SK-N-SH (cell line): ENCODE measurements around the gene CLSTN2. TPM values are rescaled to one million over a fixed set of nuclear protein-coding genes. Genes with fewer than 3 reads are reported as not detected.

Source experiments
- CTCF ChIA-PET: fragments of 300-600, 350-600 bp; formaldehyde crosslinking; extraction: SDS; loops from one replicate; lab custom pipeline; 2021; lab: Yijun Ruan, JAX
- POLR2A ChIA-PET: fragments of 350-600 bp; sonication (Branson Sonifier 250); formaldehyde crosslinking; extraction: SDS; loops from one replicate; lab custom pipeline; 2020; ENCODE audit warnings: antibody characterized with exemption, inconsistent platforms; lab: Yijun Ruan, JAX
- DNase-seq: peaks from one replicate; pipeline ENCODE4 v3.0.0; 2012
- H2AFZ ChIP-seq: fragments of 200-600 bp; sonication (generic); 2 replicates; pipeline ENCODE4 v1.8.1; 2016; ENCODE audit warnings: antibody characterized with exemption, mild to moderate bottlenecking, low read depth
- H3F3A ChIP-seq: fragments of 200-600 bp; sonication (generic); replicated peaks from 2 replicates; pipeline ENCODE3; 2016; ENCODE audit warnings: antibody characterized with exemption, mild to moderate bottlenecking; ENCODE audit not compliant: insufficient read depth
- H3K27ac ChIP-seq, 2 experiments: fragments of 200-500 bp in 1 of 2; fragments of 200-600 bp in 1 of 2; sonication (Bioruptor generic) in 1 of 2; sonication (generic), shearing (Covaris generic) in 1 of 2; 2 replicates each; pipeline versions ENCODE4 v1.5.1 to v1.6.1; 2014 to 2016; ENCODE audit warnings: low read depth in 2 of 2, inconsistent platforms in 1 of 2, low read length in 1 of 2, mild to moderate bottlenecking in 1 of 2, mixed read lengths in 1 of 2
- H3K27me3 ChIP-seq: fragments of 200-600 bp; sonication (generic), shearing (Covaris generic); 2 replicates; pipeline ENCODE4 v1.6.1; 2016; ENCODE audit warnings: mixed run types; ENCODE audit not compliant: insufficient read depth
- H3K36me3 ChIP-seq, 2 experiments: fragments of 200-500 bp in 1 of 2; fragments of 200-600 bp in 1 of 2; sonication (Bioruptor generic) in 1 of 2; sonication (generic) in 1 of 2; replicated peaks in 1 of 2; 2 replicates each; pipeline versions ENCODE3 to v1.5.1; 2014 to 2016; ENCODE audit warnings: low read length in 1 of 2, mild to moderate bottlenecking in 1 of 2; ENCODE audit not compliant: insufficient read depth in 2 of 2, control insufficient read depth in 1 of 2
- H3K4me1 ChIP-seq, 2 experiments: fragments of 200-500 bp in 1 of 2; fragments of 200-600 bp in 1 of 2; sonication (Bioruptor generic) in 1 of 2; sonication (generic), shearing (Covaris generic) in 1 of 2; 2 replicates each; pipeline versions ENCODE4 v1.5.1 to v1.6.1; 2014 to 2016; ENCODE audit warnings: low read depth in 1 of 2, low read length in 1 of 2, mixed run types in 1 of 2; ENCODE audit not compliant: insufficient read depth in 2 of 2, control insufficient read depth in 1 of 2
- H3K4me2 ChIP-seq: fragments of 200-600 bp; sonication (generic), shearing (Covaris generic); 2 replicates; pipeline ENCODE4 v1.6.1; 2017; ENCODE audit warnings: mixed run types
- H3K4me3 ChIP-seq, 2 experiments: fragments of 200-500 bp in 1 of 2; fragments of 200-600 bp in 1 of 2; sonication (Bioruptor generic) in 1 of 2; sonication (generic), shearing (Covaris generic) in 1 of 2; 2 replicates each; pipeline versions ENCODE4 v1.5.1 to v1.8.1; 2014 to 2016; ENCODE audit warnings: low read depth in 2 of 2, inconsistent platforms in 1 of 2, low read length in 1 of 2, mild to moderate bottlenecking in 1 of 2, mixed read lengths in 1 of 2, moderate library complexity in 1 of 2
- H3K79me2 ChIP-seq: fragments of 200-600 bp; sonication (generic); 2 replicates; pipeline ENCODE4 v1.8.1; 2017; ENCODE audit warnings: mild to moderate bottlenecking; ENCODE audit not compliant: insufficient read depth
- H3K9ac ChIP-seq: fragments of 200-600 bp; sonication (generic); 2 replicates; pipeline ENCODE4 v1.6.1; 2017; ENCODE audit warnings: mixed run types
- H3K9me2 ChIP-seq: fragments of 200-600 bp; sonication (generic); 2 replicates; pipeline ENCODE4 v1.6.1; 2017; ENCODE audit warnings: mixed run types
- H3K9me3 ChIP-seq: fragments of 200-600 bp; sonication (generic); 2 replicates; pipeline ENCODE4 v1.6.1; 2017; ENCODE audit warnings: mixed run types, mild to moderate bottlenecking, moderate library complexity
- H4K20me1 ChIP-seq: fragments of 200-600 bp; sonication (generic); 2 replicates; pipeline ENCODE4 v1.6.1; 2017; ENCODE audit warnings: mild to moderate bottlenecking, mixed run types; ENCODE audit not compliant: insufficient read depth
- CHD2 ChIP-seq: fragments of 150-350 bp; IDR thresholded peaks from 2 replicates; pipeline ENCODE4 v1.6.1; 2018; ENCODE audit warnings: low read length; ENCODE audit not compliant: partially characterized antibody
- EP300 ChIP-seq, 2 experiments: IDR thresholded peaks; 2 replicates each; pipeline versions ENCODE4 v1.4.0 to v1.6.1; 2012; ENCODE audit warnings: borderline replicate concordance in 1 of 2, low read depth in 1 of 2, low read length in 1 of 2
- FOXJ3 ChIP-seq: sonication (generic); formaldehyde crosslinking; IDR thresholded peaks from 2 replicates; pipeline ENCODE4 v1.5.1; 2020; ENCODE audit warnings: mild to moderate bottlenecking, missing genetic modification reagents
- FOXM1 ChIP-seq: IDR thresholded peaks from 2 replicates; pipeline ENCODE4 v1.4.0; 2012; ENCODE audit warnings: low read depth, mild to moderate bottlenecking
- JUND ChIP-seq: IDR thresholded peaks from 2 replicates; pipeline ENCODE4 v1.4.0; 2012
- MAX ChIP-seq: IDR thresholded peaks from 2 replicates; pipeline ENCODE4 v1.4.0; 2012; ENCODE audit warnings: low read depth
- MXI1 ChIP-seq: IDR thresholded peaks from 2 replicates; pipeline ENCODE4 v1.6.1; 2012; ENCODE audit warnings: mild to moderate bottlenecking, low read depth, low read length, improper control_type of control experiment
- NFIC ChIP-seq: IDR thresholded peaks from 2 replicates; pipeline ENCODE4 v1.4.0; 2012; ENCODE audit warnings: borderline replicate concordance
- NRF1 ChIP-seq: IDR thresholded peaks from 2 replicates; pipeline ENCODE4 v1.6.1; 2012; ENCODE audit warnings: low read depth, mild to moderate bottlenecking, low read length
- RAD21 ChIP-seq: IDR thresholded peaks from 2 replicates; pipeline ENCODE4 v1.6.1; 2012; ENCODE audit warnings: mild to moderate bottlenecking, low read length
- RXRA ChIP-seq: IDR thresholded peaks from 2 replicates; pipeline ENCODE4 v1.4.0; 2012; ENCODE audit warnings: low read depth, mild to moderate bottlenecking, borderline replicate concordance
- SIN3A ChIP-seq: IDR thresholded peaks from 2 replicates; pipeline ENCODE4 v1.6.1; 2012; ENCODE audit warnings: low read depth, mild to moderate bottlenecking, low read length, moderate library complexity, borderline replicate concordance
- TEAD4 ChIP-seq: IDR thresholded peaks from 2 replicates; pipeline ENCODE4 v1.4.0; 2012; ENCODE audit warnings: mild to moderate bottlenecking, borderline replicate concordance; ENCODE audit not compliant: insufficient read depth
- YY1 ChIP-seq: IDR thresholded peaks from 2 replicates; pipeline ENCODE4 v1.4.0; 2012; ENCODE audit warnings: low read depth, mild to moderate bottlenecking
- WGBS: methylation state at CpG from one replicate; pipeline ENCODE4 v1.1.6; 2017; ENCODE audit warnings: low lambda C conversion rate; 5-methylcytosine and 5-hydroxymethylcytosine counted together
- polyA plus RNA-seq, 3 experiments: library from polyadenylated mRNA; depleted of rRNA; stranded (reverse); fragments of >200 nt; gene quantifications; 2 replicates each; pipeline ENCODE4 v1.2.3, GENCODE V29; 2012
- TF ChIP-seq, protein P1 (sequence below): IDR thresholded peaks from 2 replicates; pipeline ENCODE4 v1.6.1; 2012; ENCODE audit warnings: mild to moderate bottlenecking, low read depth, low read length, moderate library complexity
- TF ChIP-seq, protein P2 (sequence below): IDR thresholded peaks from 2 replicates; pipeline ENCODE4 v1.4.0; 2012; ENCODE audit warnings: low read depth, borderline replicate concordance

The CLSTN2 gene
- polyA plus RNA-seq, 1 of the 3 experiments (the other 2 are of a cell fraction): 0.02 TPM

- Histone ChIP-seq H3K9me2 (no peaks in the 10 kb centered on the region), H3K4me2 (no peak overlapping the region), H3K9ac (no peak overlapping the region), H3K27me3 (no peaks in the 10 kb centered on the region), H3K79me2 (no peaks in the 10 kb centered on the region), H3K36me3 (no peaks in the 10 kb centered on the region)
- CTCF ChIA-PET: interaction anchor here (1.4 kb wide), 1 partner anchor 17 kb away, joined by 3 read pairs; no protein-coding TSS in a partner anchor
- POLR2A ChIA-PET: no interaction called here
- DNase-seq: no peak
- TF ChIP-seq FOXM1 (no peak), NRF1 (no peak), SIN3A (no peak), TEAD4 (no peak)
- TF ChIP-seq, all 33 proteins: peak for 0
- Histone ChIP-seq H3F3A (no peaks in the 10 kb centered on the region), H3K4me3 (no peak overlapping the region), H3K4me1 (peaks cover 0 to 16% of the 10 kb centered on the region in 2 experiments; a peak in 2 of 4 replicates), H2AFZ (no peak overlapping the region), H3K27ac (no peak overlapping the region), H4K20me1 (no peaks in the 10 kb centered on the region), H3K9me3 (no peaks in the 10 kb centered on the region)
- 2% methylated on average over 2 of the region's 2 CpGs for WGBS
Observed at GRCh38 chr3:140316868-140317400, 381.9 kb downstream of the CLSTN2 start.

GRCh38 chr3:140319739-140320138 lies 384.8 kb downstream of the CLSTN2 start:
- H3F3A ChIP-seq: no peaks in the 10 kb centered on the region

DNA sequence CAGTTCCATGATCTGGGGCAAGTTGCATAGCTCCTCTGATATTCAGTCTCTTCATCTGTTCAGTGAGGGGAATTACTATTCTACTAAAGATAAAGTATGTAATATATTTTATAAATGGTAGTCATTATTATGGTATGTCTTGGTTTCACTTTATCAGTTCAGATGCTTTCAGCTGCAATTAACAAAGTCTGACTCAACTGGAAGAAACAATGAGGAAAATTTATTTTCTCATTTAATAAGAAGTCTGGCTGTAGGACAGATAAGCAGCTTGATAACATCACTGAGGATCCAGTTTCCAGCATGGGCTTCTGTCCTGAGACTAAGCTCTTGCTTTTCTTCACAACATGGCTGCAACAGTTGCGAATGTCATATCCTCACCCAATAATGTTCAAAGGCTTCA lies 388.6 kb downstream of the CLSTN2 start:
- POLR2A ChIA-PET: no interaction called here
- Histone ChIP-seq H3K27me3 (no peaks in the 10 kb centered on the region), H4K20me1 (no peaks in the 10 kb centered on the region), H3K4me3 (no peak overlapping the region), H3K27ac (no peak overlapping the region), H3K36me3 (no peaks in the 10 kb centered on the region), H3F3A (no peaks in the 10 kb centered on the region), H3K9me2 (no peaks in the 10 kb centered on the region), H3K4me2 (no peak overlapping the region), H3K79me2 (no peaks in the 10 kb centered on the region), H2AFZ (no peak overlapping the region), H3K4me1 (peaks cover 0 to 18% of the 10 kb centered on the region in 2 experiments; a peak in 2 of 4 replicates), H3K9ac (no peak overlapping the region), H3K9me3 (no peaks in the 10 kb centered on the region)
- CTCF ChIA-PET: no interaction called here
- TF ChIP-seq, protein P1, sequence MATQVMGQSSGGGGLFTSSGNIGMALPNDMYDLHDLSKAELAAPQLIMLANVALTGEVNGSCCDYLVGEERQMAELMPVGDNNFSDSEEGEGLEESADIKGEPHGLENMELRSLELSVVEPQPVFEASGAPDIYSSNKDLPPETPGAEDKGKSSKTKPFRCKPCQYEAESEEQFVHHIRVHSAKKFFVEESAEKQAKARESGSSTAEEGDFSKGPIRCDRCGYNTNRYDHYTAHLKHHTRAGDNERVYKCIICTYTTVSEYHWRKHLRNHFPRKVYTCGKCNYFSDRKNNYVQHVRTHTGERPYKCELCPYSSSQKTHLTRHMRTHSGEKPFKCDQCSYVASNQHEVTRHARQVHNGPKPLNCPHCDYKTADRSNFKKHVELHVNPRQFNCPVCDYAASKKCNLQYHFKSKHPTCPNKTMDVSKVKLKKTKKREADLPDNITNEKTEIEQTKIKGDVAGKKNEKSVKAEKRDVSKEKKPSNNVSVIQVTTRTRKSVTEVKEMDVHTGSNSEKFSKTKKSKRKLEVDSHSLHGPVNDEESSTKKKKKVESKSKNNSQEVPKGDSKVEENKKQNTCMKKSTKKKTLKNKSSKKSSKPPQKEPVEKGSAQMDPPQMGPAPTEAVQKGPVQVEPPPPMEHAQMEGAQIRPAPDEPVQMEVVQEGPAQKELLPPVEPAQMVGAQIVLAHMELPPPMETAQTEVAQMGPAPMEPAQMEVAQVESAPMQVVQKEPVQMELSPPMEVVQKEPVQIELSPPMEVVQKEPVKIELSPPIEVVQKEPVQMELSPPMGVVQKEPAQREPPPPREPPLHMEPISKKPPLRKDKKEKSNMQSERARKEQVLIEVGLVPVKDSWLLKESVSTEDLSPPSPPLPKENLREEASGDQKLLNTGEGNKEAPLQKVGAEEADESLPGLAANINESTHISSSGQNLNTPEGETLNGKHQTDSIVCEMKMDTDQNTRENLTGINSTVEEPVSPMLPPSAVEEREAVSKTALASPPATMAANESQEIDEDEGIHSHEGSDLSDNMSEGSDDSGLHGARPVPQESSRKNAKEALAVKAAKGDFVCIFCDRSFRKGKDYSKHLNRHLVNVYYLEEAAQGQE: no peak
- TF ChIP-seq FOXM1 (no peak), SIN3A (no peak), NRF1 (no peak), RXRA (no peak), CHD2 (no peak), JUND (no peak), RAD21 (no peak), MXI1 (no peak), FOXJ3 (CRISPR knock-in tag) (no peak), EP300 (IDR thresholded peaks at IDR 0.05; ENCODE audit: borderline replicate concordance in 1 of 2, low read depth in 1 of 2, low read length in 1 of 2) (no peak), YY1 (no peak), MAX (no peak)
- TF ChIP-seq, protein P2, sequence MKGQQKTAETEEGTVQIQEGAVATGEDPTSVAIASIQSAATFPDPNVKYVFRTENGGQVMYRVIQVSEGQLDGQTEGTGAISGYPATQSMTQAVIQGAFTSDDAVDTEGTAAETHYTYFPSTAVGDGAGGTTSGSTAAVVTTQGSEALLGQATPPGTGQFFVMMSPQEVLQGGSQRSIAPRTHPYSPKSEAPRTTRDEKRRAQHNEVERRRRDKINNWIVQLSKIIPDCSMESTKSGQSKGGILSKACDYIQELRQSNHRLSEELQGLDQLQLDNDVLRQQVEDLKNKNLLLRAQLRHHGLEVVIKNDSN: no peak
- no peak for DNase-seq
- WGBS: 8% methylated on average over 1 of the region's 1 CpG

More at GRCh38 chr3:140319739-140320138, 384.8 kb downstream of the CLSTN2 start:
- Histone ChIP-seq H4K20me1 (no peaks in the 10 kb centered on the region), H3K27me3 (no peaks in the 10 kb centered on the region), H3K36me3 (no peaks in the 10 kb centered on the region), H3K9ac (no peak overlapping the region), H3K9me3 (no peaks in the 10 kb centered on the region), H3K9me2 (no peaks in the 10 kb centered on the region), H3K4me1 (peaks cover 0 to 18% of the 10 kb centered on the region in 2 experiments; a peak in 2 of 4 replicates), H2AFZ (no peak overlapping the region), H3K4me3 (no peak overlapping the region), H3K4me2 (no peak overlapping the region), H3K27ac (no peak overlapping the region), H3K79me2 (no peaks in the 10 kb centered on the region)
- CTCF ChIA-PET: no interaction called here
- DNase-seq: no peak
- POLR2A ChIA-PET: no interaction called here
- 4% methylated on average over 2 of the region's 2 CpGs for WGBS
- TF ChIP-seq FOXJ3 (CRISPR knock-in tag) (no peak), RAD21 (no peak), NFIC (no peak)
